ENCODE data around the gene ZNF444.

GRCh38 chr19:56136362-56136761 lies 4.7 kb upstream of the ZNF444 start:
- TF ChIP-seq CTCF (IDR thresholded peaks at IDR 0.05) (no peak), POLR2A (IDR thresholded peaks at IDR 0.05) (no peak)

Measured in esophagus squamous epithelium (tissue), 4 donors.